SJSA1 (cell line): Measurements from ENCODE around the gene CFAP65. TPM values are rescaled to one million over a fixed set of nuclear protein-coding genes. Genes with fewer than 3 reads are reported as not detected.

ENCODE experiments used
- DNase-seq, 2 experiments: peaks; one replicate each; pipeline ENCODE4 v3.0.0-alpha.2; 2015 to 2020; ENCODE audit warnings: low spot score in 2 of 2, low read depth in 1 of 2
- H3K27ac ChIP-seq: fragments of 250-450 bp; sonication (Bioruptor Pico); 2 replicates; pipeline ENCODE4 v1.5.1; 2020; ENCODE audit warnings: mild to moderate bottlenecking, moderate library complexity
- H3K27me3 ChIP-seq: fragments of 250-450 bp; sonication (Bioruptor Pico); replicated peaks from 2 replicates; pipeline ENCODE4 v1.5.1; 2020; ENCODE audit warnings: mild to moderate bottlenecking, moderate library complexity
- H3K36me3 ChIP-seq: fragments of 250-450 bp; sonication (Bioruptor Pico); 2 replicates; pipeline ENCODE4 v1.5.1; 2020; ENCODE audit warnings: mild to moderate bottlenecking
- H3K4me1 ChIP-seq: fragments of 250-450 bp; sonication (Bioruptor Pico); replicated peaks from 2 replicates; pipeline ENCODE4 v1.6.1; 2021; ENCODE audit warnings: mild to moderate bottlenecking
- H3K4me3 ChIP-seq: fragments of 250-450 bp; sonication (Bioruptor Pico); 2 replicates; pipeline ENCODE4 v1.5.1; 2020; ENCODE audit warnings: mild to moderate bottlenecking
- H3K9me3 ChIP-seq: fragments of 250-450 bp; sonication (Bioruptor Pico); replicated peaks from 2 replicates; pipeline ENCODE4 v1.5.1; 2020; ENCODE audit warnings: mild to moderate bottlenecking
- total RNA-seq: library from RNA; depleted of rRNA; stranded (reverse); fragments of >200 nt; shearing (Covaris generic); gene quantifications from 2 replicates; pipeline ENCODE4 v1.2.3, GENCODE V29; 2014

Gene CFAP65
- total RNA-seq, 1 experiment from 2014 or later = not detected

GRCh38 chr2:218983934-218984238, 57.4 kb downstream of the CFAP65 start:
- Histone ChIP-seq H3K36me3 (no peaks in the 10 kb centered on the region), H3K27me3 (peaks cover 84% of the 10 kb centered on the region), H3K4me3 (no peak overlapping the region), H3K4me1 (peaks cover 7% of the 10 kb centered on the region), H3K27ac (no peak overlapping the region), H3K9me3 (no peaks in the 10 kb centered on the region)
- no peak for DNase-seq

DNA sequence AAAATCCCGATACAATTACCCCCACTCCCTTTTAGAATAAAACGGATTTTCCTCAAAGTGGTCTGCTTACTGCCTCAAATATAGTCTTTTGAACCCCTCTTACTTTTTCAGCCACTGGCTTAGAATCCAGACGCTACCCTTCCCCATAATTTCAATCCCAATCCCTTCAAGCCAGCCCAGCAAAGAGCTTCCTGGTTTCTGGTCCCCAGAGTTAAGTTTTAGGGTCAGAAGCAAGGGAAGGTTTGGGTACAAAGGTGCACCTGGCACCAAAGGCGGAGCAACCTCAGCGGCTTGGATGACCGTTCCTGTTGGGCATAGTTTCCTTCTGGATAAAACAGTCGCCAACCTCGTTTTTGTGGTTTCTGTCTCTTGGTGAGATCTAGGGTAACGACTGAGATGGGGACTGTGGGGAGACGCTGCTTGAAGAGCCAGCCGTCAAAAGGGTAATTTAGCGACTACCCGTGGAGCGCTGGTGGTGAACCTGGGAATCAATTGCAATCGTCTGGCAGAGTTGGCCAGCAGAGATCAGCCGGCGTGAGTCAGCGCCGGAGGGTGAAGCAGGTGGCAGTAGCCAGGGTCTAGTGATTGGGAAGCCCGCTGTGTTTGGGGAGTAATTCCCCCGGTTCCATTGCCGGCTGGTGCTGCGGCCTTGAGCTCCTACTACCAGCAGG, 57.9 kb downstream of the CFAP65 start:
- H3K36me3 ChIP-seq = no peaks in the 10 kb centered on the region
- peaks cover 79% of the 10 kb centered on the region for H3K27me3 ChIP-seq
- no peaks in the 10 kb centered on the region for H3K9me3 ChIP-seq
- peaks cover 7% of the 10 kb centered on the region for H3K4me1 ChIP-seq
- no peak overlapping the region for H3K27ac ChIP-seq
- no peak overlapping the region for H3K4me3 ChIP-seq
- DNase-seq = no peak

GRCh38 chr2:218982586-218983262, 58.6 kb downstream of the CFAP65 start:
- Histone ChIP-seq H3K27me3 (peaks cover 72% of the 10 kb centered on the region), H3K9me3 (no peaks in the 10 kb centered on the region), H3K36me3 (no peaks in the 10 kb centered on the region), H3K4me3 (no peak overlapping the region), H3K27ac (no peak overlapping the region), H3K4me1 (peaks cover 7% of the 10 kb centered on the region)
- no peak for DNase-seq

- no peak for DNase-seq
- H3K27ac ChIP-seq = no peak overlapping the region
- H3K4me3 ChIP-seq = no peak overlapping the region
- peaks cover 70% of the 10 kb centered on the region for H3K27me3 ChIP-seq
- no peaks in the 10 kb centered on the region for H3K36me3 ChIP-seq
- H3K4me1 ChIP-seq = peaks cover 7% of the 10 kb centered on the region
- H3K9me3 ChIP-seq = no peaks in the 10 kb centered on the region
These were observed 59.3 kb downstream of the CFAP65 start for GRCh38 chr2:218981881-218982585.

DNA sequence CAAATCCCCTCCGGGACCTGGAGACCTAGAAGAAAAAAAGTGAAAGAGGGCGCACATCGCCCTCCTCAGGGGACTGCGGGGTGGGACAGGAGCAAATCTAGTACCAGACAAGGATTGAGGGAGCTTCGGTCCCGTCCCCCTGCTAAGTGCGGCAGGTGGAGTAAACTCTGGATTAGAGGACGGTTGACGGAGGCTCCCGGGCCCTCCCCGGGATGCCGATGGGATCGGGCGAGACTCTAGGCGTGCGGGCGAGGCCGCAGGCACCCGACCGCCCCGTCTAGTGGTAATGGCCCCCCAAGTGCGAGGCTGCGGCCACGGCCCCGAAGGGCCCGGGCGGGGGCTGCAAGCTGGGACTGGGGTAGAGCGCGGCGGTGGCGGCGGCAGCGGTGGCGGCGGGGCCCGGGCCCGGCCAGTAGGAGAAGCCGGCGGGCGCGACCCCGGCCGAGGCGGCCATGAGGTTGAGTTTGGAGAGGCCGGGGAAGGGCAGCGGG, 59.9 kb downstream of the CFAP65 start:
- Histone ChIP-seq H3K27me3 (peaks cover 65% of the 10 kb centered on the region), H3K9me3 (no peaks in the 10 kb centered on the region), H3K4me1 (peaks cover 7% of the 10 kb centered on the region), H3K4me3 (no peak overlapping the region), H3K27ac (no peak overlapping the region), H3K36me3 (no peaks in the 10 kb centered on the region)
- DNase-seq = no peak

DNA sequence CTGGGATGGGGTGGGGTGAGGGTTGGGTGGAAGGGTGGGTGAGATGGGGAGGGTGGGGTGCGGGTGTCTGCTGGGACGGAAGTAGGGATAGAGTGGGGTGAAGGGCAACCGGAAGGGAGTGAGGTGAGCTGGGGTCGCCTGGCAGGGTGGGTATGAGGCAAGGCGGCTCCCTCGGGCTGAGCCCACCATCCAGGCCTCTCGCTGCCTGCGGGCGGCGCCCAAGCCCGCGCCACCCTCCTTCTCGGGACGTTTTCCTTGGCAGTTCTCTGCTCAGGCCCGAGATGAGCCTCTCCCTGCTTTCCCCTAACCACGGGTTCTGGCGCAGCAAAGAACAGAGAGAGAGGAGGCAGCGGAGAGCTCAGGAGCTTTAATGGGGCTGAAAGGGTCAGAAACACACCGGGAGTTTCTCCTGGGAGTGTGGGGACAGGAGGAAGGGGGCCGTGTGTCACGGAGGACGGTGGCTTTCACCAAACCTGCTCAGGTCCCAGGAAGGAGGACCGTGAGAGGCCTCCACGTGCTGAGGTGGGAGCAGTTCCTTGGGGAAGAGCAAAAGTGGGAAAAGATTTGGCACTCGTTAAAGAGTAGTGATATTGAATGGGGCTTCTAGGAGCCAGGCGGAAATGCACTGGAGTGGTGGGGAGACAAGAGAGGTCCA, 60.5 kb downstream of the CFAP65 start:
- Histone ChIP-seq H3K27ac (no peak overlapping the region), H3K36me3 (no peaks in the 10 kb centered on the region), H3K27me3 (peaks cover 59% of the 10 kb centered on the region), H3K9me3 (no peaks in the 10 kb centered on the region), H3K4me1 (peaks cover 7% of the 10 kb centered on the region), H3K4me3 (no peak overlapping the region)
- DNase-seq = no peak

GRCh38 chr2:218979846-218980734, 61.2 kb downstream of the CFAP65 start:
- H3K4me3 ChIP-seq = no peak overlapping the region
- no peak overlapping the region for H3K27ac ChIP-seq
- peak; percentile 82 for DNase-seq
- H3K9me3 ChIP-seq = no peaks in the 10 kb centered on the region
- H3K36me3 ChIP-seq = no peaks in the 10 kb centered on the region
- H3K4me1 ChIP-seq = peaks cover 7% of the 10 kb centered on the region
- H3K27me3 ChIP-seq = peaks cover 53% of the 10 kb centered on the region

DNA sequence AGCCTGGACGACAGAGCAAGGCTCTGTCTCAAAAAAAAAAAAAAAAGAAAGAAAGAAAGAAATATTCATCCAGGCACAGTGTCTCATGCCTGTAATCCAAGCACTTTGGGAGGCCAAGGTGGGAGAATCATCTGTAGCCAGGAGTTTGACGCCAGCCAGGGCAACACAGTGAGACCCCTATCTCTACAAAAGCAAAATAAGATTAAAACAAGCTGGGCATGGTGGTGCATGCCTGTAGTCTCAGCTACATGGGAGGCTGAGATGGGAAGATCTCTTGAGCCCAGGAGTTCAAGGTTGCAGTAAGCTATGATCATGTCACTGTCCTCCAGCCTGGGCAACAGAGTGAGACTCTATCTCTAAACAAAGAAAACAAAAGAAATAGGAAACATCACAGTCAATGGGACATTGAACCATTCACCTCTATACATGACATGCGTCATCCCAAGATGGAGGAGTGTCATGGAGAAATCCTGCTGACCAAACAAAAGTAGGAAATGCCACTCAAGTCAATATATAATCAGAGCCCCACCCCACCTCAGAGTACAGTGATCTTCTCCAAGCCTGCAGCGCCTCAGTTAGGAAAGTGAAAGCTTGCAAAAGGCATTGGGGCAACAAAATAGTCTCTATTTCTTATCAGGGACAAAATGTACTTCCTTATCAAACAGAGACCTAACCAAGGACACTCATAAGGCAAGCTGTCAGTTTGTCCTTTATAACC, 66.1 kb downstream of the CFAP65 start:
- Histone ChIP-seq H3K27ac (no peak overlapping the region), H3K4me3 (no peak overlapping the region), H3K9me3 (no peaks in the 10 kb centered on the region), H3K36me3 (no peaks in the 10 kb centered on the region), H3K4me1 (no peaks in the 10 kb centered on the region), H3K27me3 (peaks cover 20% of the 10 kb centered on the region)
- DNase-seq = no peak

GRCh38 chr2:218970894-218971293, 70.4 kb downstream of the CFAP65 start:
- H3K27me3 ChIP-seq = peaks cover 28% of the 10 kb centered on the region
- no peak for DNase-seq

GRCh38 chr2:218964041-218964771, 77.1 kb downstream of the CFAP65 start:
- Histone ChIP-seq H3K4me3 (no peak overlapping the region), H3K27ac (no peak overlapping the region), H3K36me3 (no peaks in the 10 kb centered on the region)

More at GRCh38 chr2:218970894-218971293, 70.4 kb downstream of the CFAP65 start:
- Histone ChIP-seq H3K9me3 (no peaks in the 10 kb centered on the region), H3K4me1 (no peaks in the 10 kb centered on the region), H3K36me3 (no peaks in the 10 kb centered on the region), H3K4me3 (no peak overlapping the region), H3K27ac (no peak overlapping the region)

DNA sequence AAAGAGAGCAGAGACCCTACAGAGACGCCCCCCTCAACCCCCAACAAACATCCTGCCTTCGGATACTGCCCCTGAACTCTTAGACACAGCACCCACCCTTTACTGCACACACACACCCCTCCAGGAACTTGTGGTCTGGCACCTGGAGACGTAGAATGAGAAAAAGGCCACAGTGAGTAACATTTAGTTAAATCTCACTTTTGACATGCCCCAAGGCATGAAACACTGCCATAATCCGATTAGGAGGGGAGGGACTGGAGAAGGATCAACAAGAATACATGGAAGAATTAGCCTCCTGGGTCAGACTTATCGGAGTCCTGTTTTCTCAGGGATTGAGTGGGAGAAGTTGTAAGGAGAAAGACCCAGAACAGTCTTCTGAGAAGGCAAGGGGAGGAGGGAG, 77.7 kb downstream of the CFAP65 start:
- peaks cover 70% of the 10 kb centered on the region for H3K27me3 ChIP-seq
- no peak overlapping the region for H3K27ac ChIP-seq
- H3K4me1 ChIP-seq = peaks cover 10% of the 10 kb centered on the region
- DNase-seq = no peak
- H3K9me3 ChIP-seq = no peaks in the 10 kb centered on the region
- H3K4me3 ChIP-seq = no peak overlapping the region
- H3K36me3 ChIP-seq = no peaks in the 10 kb centered on the region

More at GRCh38 chr2:218964041-218964771, 77.1 kb downstream of the CFAP65 start:
- Histone ChIP-seq H3K9me3 (no peaks in the 10 kb centered on the region), H3K27me3 (peaks cover 67% of the 10 kb centered on the region), H3K4me1 (peaks cover 8% of the 10 kb centered on the region)
- no peak for DNase-seq

DNA sequence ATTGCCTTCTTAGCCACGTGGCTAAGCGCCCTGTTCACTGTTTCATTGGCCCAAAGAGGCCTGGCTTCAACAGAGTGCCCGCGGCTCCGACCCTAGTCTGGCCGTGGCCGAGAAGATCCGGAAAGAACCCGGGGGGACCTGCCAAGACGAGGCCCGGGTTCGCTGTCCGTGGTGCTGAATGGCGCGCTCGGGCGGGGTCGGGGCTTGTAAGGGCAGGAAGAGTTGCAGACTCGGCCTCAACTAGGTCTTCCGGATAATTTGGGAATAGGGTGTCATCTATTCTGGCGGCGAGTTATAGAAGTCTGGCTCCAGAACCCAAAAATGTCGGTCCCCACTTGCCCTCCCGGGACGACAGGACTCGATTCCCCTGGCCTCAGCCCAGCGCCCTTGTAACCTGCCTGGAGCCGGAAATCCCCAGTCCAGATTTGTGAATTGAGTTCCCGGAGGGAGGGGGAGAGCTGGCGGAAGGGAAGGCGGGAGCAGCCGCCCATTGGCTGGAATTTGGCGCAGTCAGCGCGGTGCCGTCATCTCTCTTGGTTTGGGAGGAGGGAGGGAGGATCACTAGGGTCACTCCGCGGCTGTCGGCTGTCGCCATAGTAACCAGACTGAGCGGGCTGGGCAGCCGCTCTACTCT, 78.3 kb downstream of the CFAP65 start:
- no peaks in the 10 kb centered on the region for H3K36me3 ChIP-seq
- DNase-seq = peak; percentile 24 to 59
- H3K4me3 ChIP-seq = no peak overlapping the region
- H3K27me3 ChIP-seq = peaks cover 70% of the 10 kb centered on the region
- no peaks in the 10 kb centered on the region for H3K9me3 ChIP-seq
- no peak overlapping the region for H3K27ac ChIP-seq
- H3K4me1 ChIP-seq = peaks cover 10% of the 10 kb centered on the region
